Measurements from ENCODE around the gene LPP. TPM values are rescaled to one million over a fixed set of nuclear protein-coding genes. Genes with fewer than 3 reads are reported as not detected.
A peak's percentile ranks its signal among the peaks of the same experiment; 100 is the strongest.

LPP gene
- polyA plus RNA-seq, 3 donors = 14.1 to 23.2 (median 15.3) TPM

DNA sequence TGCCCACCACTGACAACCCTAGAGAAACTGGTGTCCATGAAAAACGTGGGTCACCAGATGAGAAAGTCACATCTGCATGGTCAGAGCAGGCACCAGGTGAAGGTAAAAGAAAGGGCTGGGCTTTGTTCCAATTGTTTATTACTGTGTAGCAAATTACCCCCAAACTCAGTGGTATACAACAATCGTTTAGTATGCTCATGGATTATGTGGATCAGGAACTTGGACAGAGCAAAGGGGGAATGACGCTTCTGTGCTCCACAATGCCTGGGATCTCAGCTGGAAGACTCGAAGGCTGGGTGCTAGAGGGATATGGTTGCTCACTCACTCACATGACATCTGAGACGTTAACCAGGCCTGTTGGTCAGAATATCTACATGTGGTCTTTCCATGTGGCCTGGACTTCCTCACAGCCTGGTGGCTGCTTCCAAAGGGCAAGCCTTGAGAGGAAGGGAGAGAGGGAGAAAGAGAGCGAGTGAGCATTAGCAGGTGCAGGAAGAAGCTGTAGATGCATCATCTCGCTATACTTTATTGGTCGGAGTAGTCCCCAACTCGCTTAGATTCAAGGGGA lies 44.9 kb downstream of the LPP start:
- H3K27me3 ChIP-seq (ENCODE audit: control insufficient read depth in 2 of 2, insufficient read depth in 2 of 2, low read length in 2 of 2) = no peaks in the 10 kb centered on the region
- H3K9ac ChIP-seq (ENCODE audit: insufficient read depth, low read length, poor library complexity, severe bottlenecking) = no peak overlapping the region
- peak overlapping the region in 1 of 7 donors; percentile 55 for H3K27ac Mint-ChIP-seq
- H3K9me3 ChIP-seq (replicated peaks in 1 of 2; ENCODE audit: control insufficient read depth in 1 of 2, insufficient read depth in 1 of 2, low read length in 2 of 2) = no peaks in the 10 kb centered on the region
- no peak overlapping the region for H2AFZ ChIP-seq (ENCODE audit: insufficient read depth, low read depth, low read length, poor library complexity, severe bottlenecking)
- H3K4me3 Mint-ChIP-seq = no peak overlapping the region
- no peak for DNase-seq
- peaks cover 40% of the 10 kb centered on the region for H4K20me1 ChIP-seq (ENCODE audit: insufficient read depth, low read length)
- TF ChIP-seq, protein P1, sequence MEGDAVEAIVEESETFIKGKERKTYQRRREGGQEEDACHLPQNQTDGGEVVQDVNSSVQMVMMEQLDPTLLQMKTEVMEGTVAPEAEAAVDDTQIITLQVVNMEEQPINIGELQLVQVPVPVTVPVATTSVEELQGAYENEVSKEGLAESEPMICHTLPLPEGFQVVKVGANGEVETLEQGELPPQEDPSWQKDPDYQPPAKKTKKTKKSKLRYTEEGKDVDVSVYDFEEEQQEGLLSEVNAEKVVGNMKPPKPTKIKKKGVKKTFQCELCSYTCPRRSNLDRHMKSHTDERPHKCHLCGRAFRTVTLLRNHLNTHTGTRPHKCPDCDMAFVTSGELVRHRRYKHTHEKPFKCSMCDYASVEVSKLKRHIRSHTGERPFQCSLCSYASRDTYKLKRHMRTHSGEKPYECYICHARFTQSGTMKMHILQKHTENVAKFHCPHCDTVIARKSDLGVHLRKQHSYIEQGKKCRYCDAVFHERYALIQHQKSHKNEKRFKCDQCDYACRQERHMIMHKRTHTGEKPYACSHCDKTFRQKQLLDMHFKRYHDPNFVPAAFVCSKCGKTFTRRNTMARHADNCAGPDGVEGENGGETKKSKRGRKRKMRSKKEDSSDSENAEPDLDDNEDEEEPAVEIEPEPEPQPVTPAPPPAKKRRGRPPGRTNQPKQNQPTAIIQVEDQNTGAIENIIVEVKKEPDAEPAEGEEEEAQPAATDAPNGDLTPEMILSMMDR (IDR thresholded peaks at IDR 0.05) = no peak
- peaks cover 0 to 12% of the 10 kb centered on the region in 2 donors for H3K36me3 ChIP-seq (replicated peaks in 1 of 2; ENCODE audit: control insufficient read depth in 1 of 2, insufficient read depth in 2 of 2, low read length in 2 of 2)
- H3K4me3 ChIP-seq (replicated peaks in 1 of 3; ENCODE audit: low read depth in 2 of 3, low read length in 3 of 3) = no peak overlapping the region
- H3K36me3 Mint-ChIP-seq = peaks cover 22 to 35% of the 10 kb centered on the region in 2 donors
- peaks cover 0 to 2% (median 0%) of the 10 kb centered on the region in 3 donors for H3K27me3 Mint-ChIP-seq (ENCODE audit: low read depth in 3 of 3)
- intact Hi-C loops (cut with micrococcal nuclease) = no loop called here
- peaks cover 18% of the 10 kb centered on the region for H3K79me2 ChIP-seq (ENCODE audit: insufficient read depth, low read length)
- 98% methylated on average over 7 of the region's 9 CpGs for WGBS (ENCODE audit: insufficient coverage)
- H3K27ac ChIP-seq (ENCODE audit: low read depth in 1 of 2, low read length in 2 of 2) = no peak overlapping the region
- peaks cover 31 to 43% of the 10 kb centered on the region in 2 donors for H3K4me1 ChIP-seq (ENCODE audit: control insufficient read depth in 1 of 2, insufficient read depth in 2 of 2, low read length in 2 of 2)
- H3K4me1 Mint-ChIP-seq = peaks cover 56% of the 10 kb centered on the region
- H3K9me3 Mint-ChIP-seq = peaks cover 0 to 3% (median 0%) of the 10 kb centered on the region in 7 donors
- no peak overlapping the region for H3K4me2 ChIP-seq (replicated peaks; ENCODE audit: extremely low read depth, low read length, poor library complexity, severe bottlenecking)

DNA sequence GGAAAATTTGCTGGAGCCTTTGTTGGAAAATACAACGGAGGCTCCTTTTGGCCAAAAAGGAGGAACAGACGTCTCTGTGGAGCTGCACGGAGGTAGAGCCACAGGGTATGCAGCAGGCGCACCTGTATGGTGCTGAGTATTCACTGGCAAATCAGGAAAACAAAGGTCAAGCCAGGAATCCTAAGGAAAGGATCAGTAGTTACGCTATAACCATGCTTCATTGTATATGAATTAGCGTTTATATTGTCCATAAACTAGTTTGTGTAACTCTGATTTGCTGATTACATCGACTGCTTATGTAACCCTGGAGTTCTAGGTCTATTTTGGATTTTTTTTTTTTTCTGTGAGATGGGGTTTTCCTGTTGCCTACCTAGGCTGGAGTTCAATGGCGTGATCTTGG lies 45.4 kb downstream of the LPP start:
- peaks cover 50% of the 10 kb centered on the region for H3K4me1 Mint-ChIP-seq

More for the DNA sequence above, 45.4 kb downstream of the LPP start:
- no peak overlapping the region for H3K9ac ChIP-seq (ENCODE audit: insufficient read depth, low read length, poor library complexity, severe bottlenecking)
- H3K4me2 ChIP-seq (replicated peaks; ENCODE audit: extremely low read depth, low read length, poor library complexity, severe bottlenecking) = no peak overlapping the region
- peaks cover 22 to 33% of the 10 kb centered on the region in 2 donors for H3K36me3 Mint-ChIP-seq
- H4K20me1 ChIP-seq (ENCODE audit: insufficient read depth, low read length) = peaks cover 44% of the 10 kb centered on the region
- peaks cover 0 to 3% (median 0%) of the 10 kb centered on the region in 7 donors for H3K9me3 Mint-ChIP-seq
- H3K4me3 Mint-ChIP-seq = no peak overlapping the region
- H3K27me3 Mint-ChIP-seq (ENCODE audit: low read depth in 3 of 3) = peaks cover 0 to 2% (median 0%) of the 10 kb centered on the region in 3 donors
- no peaks in the 10 kb centered on the region for H3K27me3 ChIP-seq (ENCODE audit: control insufficient read depth in 2 of 2, insufficient read depth in 2 of 2, low read length in 2 of 2)
- H3K9me3 ChIP-seq (replicated peaks in 1 of 2; ENCODE audit: control insufficient read depth in 1 of 2, insufficient read depth in 1 of 2, low read length in 2 of 2) = no peaks in the 10 kb centered on the region
- no peak overlapping the region for H3K27ac ChIP-seq (ENCODE audit: low read depth in 1 of 2, low read length in 2 of 2)
- DNase-seq = no peak
- peak overlapping the region in 1 of 7 donors; percentile 30 for H3K27ac Mint-ChIP-seq
- peaks cover 0 to 12% of the 10 kb centered on the region in 2 donors for H3K36me3 ChIP-seq (replicated peaks in 1 of 2; ENCODE audit: control insufficient read depth in 1 of 2, insufficient read depth in 2 of 2, low read length in 2 of 2)
- peaks cover 31 to 40% of the 10 kb centered on the region in 2 donors for H3K4me1 ChIP-seq (ENCODE audit: control insufficient read depth in 1 of 2, insufficient read depth in 2 of 2, low read length in 2 of 2)
- intact Hi-C loops (cut with micrococcal nuclease) = no loop called here
- TF ChIP-seq, protein P1 (IDR thresholded peaks at IDR 0.05) = no peak
- no peak overlapping the region for H2AFZ ChIP-seq (ENCODE audit: insufficient read depth, low read depth, low read length, poor library complexity, severe bottlenecking)
- peaks cover 18% of the 10 kb centered on the region for H3K79me2 ChIP-seq (ENCODE audit: insufficient read depth, low read length)
- no peak overlapping the region for H3K4me3 ChIP-seq (replicated peaks in 1 of 3; ENCODE audit: low read depth in 2 of 3, low read length in 3 of 3)
- 94% methylated on average over 6 of the region's 8 CpGs for WGBS (ENCODE audit: insufficient coverage)

Data from CD14-positive monocyte (primary cell).